Motor neuron (in vitro differentiated cells): ENCODE data around the gene TMEM9B. TPM values are rescaled to one million over a fixed set of nuclear protein-coding genes. Genes with fewer than 3 reads are reported as not detected.

Experiments
- ATAC-seq, 8 experiments: fragments of 200-7000 bp; cut with Tn5 transposase; replicated peaks in 6 of 8; 2 replicates each; pipeline ENCODE4 v1.8.0; 2021; ENCODE audit warnings: mild to moderate bottlenecking in 8 of 8, moderate library complexity in 8 of 8
- H3K27ac ChIP-seq, 2 donors: fragments of 250-450 bp; sonication (Bioruptor Pico); 2 replicates each; pipeline ENCODE4 v1.9.0; 2021; ENCODE audit warnings: antibody characterized with exemption in 2 of 2, mild to moderate bottlenecking in 2 of 2, moderate library complexity in 1 of 2
- H3K4me1 ChIP-seq, 2 donors: fragments of 250-450 bp; sonication (Bioruptor Pico); replicated peaks in 1 of 2; 2 replicates each; pipeline ENCODE4 v1.6.1; 2021; ENCODE audit warnings: antibody characterized with exemption in 2 of 2, mild to moderate bottlenecking in 2 of 2, moderate library complexity in 1 of 2
- H3K4me3 ChIP-seq, 5 donors: fragments of 250-450 bp; sonication (Bioruptor Pico); 2 replicates each; pipeline ENCODE4 v1.9.0; 2021; ENCODE audit warnings: antibody characterized with exemption in 5 of 5, mild to moderate bottlenecking in 5 of 5, moderate library complexity in 4 of 5
- WGBS, 10 experiments: fragments of 450-650 bp; shearing (Covaris generic); methylation state at CpG; one replicate each; pipeline ENCODE4 v1.0.0; 2022; 5-methylcytosine and 5-hydroxymethylcytosine counted together
- in situ Hi-C, 9 experiments: fragments of 400-800 bp; cut with MboI; loops; one replicate each; pipeline ENCODE4 v1.15.0; 2021; ENCODE audit warnings: low sequenced_read_pairs in 9 of 9, low pct_unique_long_range_greater_than_20kb in 2 of 9; ENCODE audit not compliant: unreplicated experiment in 9 of 9
- total RNA-seq, 8 experiments: library from RNA; unstranded; fragments of 300-600 nt; gene quantifications; 2 replicates each; pipeline versions ENCODE4 v1.2.3 to v1.2.4, GENCODE V29; 2022

TMEM9B gene
- total RNA-seq, 8 experiments from 2014 or later = 26.9 to 82.3 (median 30.4) TPM

- peak overlapping the region in 1 of 5 donors; percentile 6 for H3K4me3 ChIP-seq
- peaks cover 7 to 13% of the 10 kb centered on the region in 2 donors for H3K4me1 ChIP-seq
- no peak overlapping the region for H3K27ac ChIP-seq
- ATAC-seq = peak in 1 of 8 experiments; percentile 1
- in situ Hi-C loops = loop anchor here in 1 of 9 experiments (25.0 kb wide), 1 partner anchor 202 kb away; no protein-coding TSS in a partner anchor
- 0 to 100% (median 55%) methylated on average over 1 to 9 of the region's 9 CpGs; no CpG with 5 or more reads in 1 of the 10 experiments for WGBS, 10 experiments
Observed at GRCh38 chr11:8913961-8914660, 50.1 kb downstream of the TMEM9B start.

DNA sequence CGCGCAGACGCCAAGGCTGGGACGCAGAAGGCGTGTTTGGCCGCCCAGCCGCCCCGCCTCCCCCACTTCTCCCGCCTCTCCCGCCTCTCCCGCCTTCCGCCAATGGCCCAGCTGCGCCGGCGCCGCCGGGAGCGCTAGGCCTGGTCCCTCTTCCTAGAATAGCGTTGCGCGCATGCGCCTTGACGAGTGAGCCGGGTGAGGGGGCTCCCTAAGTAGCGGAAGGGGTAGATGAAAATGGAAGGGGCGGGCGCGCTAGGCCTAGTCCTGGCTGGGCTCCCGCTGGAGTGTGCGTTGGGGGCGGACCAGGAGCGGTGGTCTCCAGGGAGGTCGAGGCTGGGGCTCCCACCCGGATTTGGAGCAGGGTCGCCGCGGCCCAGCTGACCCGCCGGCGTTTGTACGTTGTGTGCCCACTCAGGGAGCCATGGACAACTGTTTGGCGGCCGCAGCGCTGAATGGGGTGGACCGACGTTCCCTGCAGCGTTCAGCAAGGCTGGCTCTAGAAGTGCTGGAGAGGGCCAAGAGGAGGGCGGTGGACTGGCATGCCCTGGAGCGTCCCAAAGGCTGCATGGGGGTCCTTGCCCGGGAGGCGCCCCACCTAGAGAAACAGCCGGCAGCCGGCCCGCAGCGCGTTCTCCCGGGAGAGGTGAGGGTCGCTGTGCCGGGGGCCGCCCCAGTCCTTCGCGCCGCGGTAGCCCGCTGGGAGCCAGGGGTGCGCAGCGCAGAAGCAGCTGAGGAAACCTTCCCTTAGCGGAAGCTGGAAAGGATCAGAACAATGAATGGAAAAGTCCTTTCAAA lies 53.0 kb downstream of the TMEM9B start, which contains the start of gene AKIP1:
AKIP1 (plus strand) TSS at position 161 of the 795 bp plus-strand sequence; CDS start at position 422, 261 bp downstream.
- 0% methylated on average over 1 to 6 of the region's 68 CpGs; no CpG with 5 or more reads in 8 of the 10 experiments for WGBS, 10 experiments
- Histone ChIP-seq H3K4me1 (peaks cover 7 to 13% of the 10 kb centered on the region in 2 donors), H3K27ac (peak within 1 kb of the TSS; percentile 59 to 64), H3K4me3 (peak within 1 kb of the TSS; percentile 47 to 89 (median 72))
- in situ Hi-C loops = loop anchor here in 1 of 9 experiments (25.0 kb wide), 1 partner anchor 199 kb away; no protein-coding TSS in a partner anchor
- peak; percentile 80 to 97 (median 94) for ATAC-seq

DNA sequence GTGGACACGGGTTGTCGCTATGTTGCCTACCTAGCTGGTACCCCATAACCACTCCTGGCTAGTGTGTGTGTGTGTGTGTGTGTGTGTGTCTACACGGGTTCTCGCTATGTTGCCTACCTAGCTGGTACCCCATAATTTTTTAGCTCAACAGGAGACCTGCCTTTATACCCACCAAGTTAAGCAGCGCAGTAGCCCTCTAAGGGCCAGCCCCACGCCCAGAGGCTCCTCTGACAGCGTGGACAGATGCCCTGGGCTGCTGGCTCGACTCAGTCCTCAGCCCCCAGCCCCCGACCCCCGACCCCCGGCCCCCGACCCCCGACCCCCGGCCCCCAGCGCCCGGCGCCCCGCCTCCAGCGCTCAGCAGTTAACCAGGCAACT lies 53.6 kb downstream of the TMEM9B start:
- peak overlapping the region; percentile 47 to 89 (median 72) for H3K4me3 ChIP-seq
- WGBS, 10 experiments = no CpG with 5 or more reads among the region's 19 CpGs
- ATAC-seq = peak; percentile 1 to 35 (median 21)
- peaks cover 7 to 13% of the 10 kb centered on the region in 2 donors for H3K4me1 ChIP-seq
- in situ Hi-C loops = loop anchor here in 1 of 9 experiments (25.0 kb wide), 1 partner anchor 198 kb away; no protein-coding TSS in a partner anchor
- H3K27ac ChIP-seq = no peak overlapping the region

DNA sequence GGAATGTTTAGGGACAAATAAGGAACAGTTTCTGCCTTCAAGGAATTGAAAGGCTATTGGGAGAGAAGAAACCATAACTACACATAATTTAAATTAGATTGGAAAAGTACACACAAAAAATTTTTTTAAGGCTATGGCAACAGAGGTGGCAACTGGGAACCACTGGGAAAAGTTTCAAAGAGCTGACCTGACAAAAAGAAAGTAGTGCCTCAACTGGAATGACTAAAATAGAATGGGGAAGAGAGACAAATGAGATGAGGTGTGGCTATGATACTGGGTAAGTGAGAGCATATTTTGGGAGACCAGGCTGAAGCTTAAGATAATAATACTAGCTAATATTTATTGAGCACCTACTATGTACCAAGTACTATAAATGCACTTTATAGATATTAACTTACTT lies 56.1 kb downstream of the TMEM9B start:
- Histone ChIP-seq H3K4me3 (no peak overlapping the region), H3K27ac (no peak overlapping the region), H3K4me1 (peaks cover 5% of the 10 kb centered on the region in 2 donors)
- in situ Hi-C loops = loop anchor here in 1 of 9 experiments (25.0 kb wide), 1 partner anchor 196 kb away; no protein-coding TSS in a partner anchor
- ATAC-seq = no peak

GRCh38 chr11:8907116-8907515 lies 57.1 kb downstream of the TMEM9B start:
- peaks cover under 1 to 2% of the 10 kb centered on the region in 2 donors for H3K4me1 ChIP-seq
- no peak overlapping the region for H3K4me3 ChIP-seq
- no peak overlapping the region for H3K27ac ChIP-seq
- in situ Hi-C loops = loop anchor here in 1 of 9 experiments (25.0 kb wide), 1 partner anchor 195 kb away; no protein-coding TSS in a partner anchor
- no peak for ATAC-seq
- WGBS, 10 experiments = 44 to 100% (median 85%) methylated on average over 1 of the region's 1 CpG; no CpG with 5 or more reads in 3 of the 10 experiments

- Histone ChIP-seq H3K27ac (no peak overlapping the region), H3K4me3 (no peak overlapping the region), H3K4me1 (peaks cover 0 to 2% of the 10 kb centered on the region in 2 donors)
- 0 to 100% (median 75%) methylated on average over 2 to 5 of the region's 5 CpGs for WGBS, 10 experiments
- in situ Hi-C loops = loop anchor here in 1 of 9 experiments (25.0 kb wide), 1 partner anchor 193 kb away; no protein-coding TSS in a partner anchor
- peak in 3 of 8 experiments; percentile 86 to 92 (median 92) for ATAC-seq
Observed at GRCh38 chr11:8905528-8906165, 58.6 kb downstream of the TMEM9B start.

GRCh38 chr11:8899119-8899753 lies 65.0 kb downstream of the TMEM9B start:
- ATAC-seq = no peak
- Histone ChIP-seq H3K27ac (no peak overlapping the region), H3K4me1 (no peaks in the 10 kb centered on the region), H3K4me3 (no peak overlapping the region)
- in situ Hi-C loops = no loop called here

Other genes with a start within 250 kb of the TMEM9B start
- gene AKIP1, start 53.3 kb downstream of the TMEM9B start, total RNA-seq = 10 to 100 TPM; 22.3 to 45.6 (median 29.7) TPM
- under 1 TPM in 6 of 8 experiments, not detected in 2; 0.11 to 0.84 (median 0.30) TPM for gene C11orf16, start 31.5 kb downstream of the TMEM9B start, total RNA-seq
- gene ASCL3, start 21.4 kb downstream of the TMEM9B start, total RNA-seq = not detected
- gene NRIP3, start 39.6 kb upstream of the TMEM9B start, total RNA-seq = 10 to 100 TPM in 2 of 8 experiments, 1 to 10 TPM in 6; 2.1 to 19.4 (median 8.2) TPM
- gene SCUBE2, start 127.2 kb upstream of the TMEM9B start, total RNA-seq = 10 to 100 TPM in 1 of 8 experiments, 1 to 10 TPM in 6, under 1 TPM in 1; 0.94 to 25.4 (median 3.4) TPM